Neural crest cell (in vitro differentiated cells): ENCODE results near the gene FTSJ1. TPM values are rescaled to one million over a fixed set of nuclear protein-coding genes. Genes with fewer than 3 reads are reported as not detected.

Source experiments
- DNase-seq: peaks from one replicate; pipeline ENCODE4 v3.0.0; 2021; ENCODE audit warnings: low read depth, mixed read lengths, low spot score
- H3K27ac Mint-ChIP-seq: one replicate; pipeline ENCODE4 v1.8.0; 2021; ENCODE audit warnings: mild to moderate bottlenecking, mixed read lengths; ENCODE audit not compliant: unreplicated experiment
- H3K27me3 Mint-ChIP-seq: 2 replicates; pipeline ENCODE4 v1.8.0; 2021; ENCODE audit warnings: low read depth, mild to moderate bottlenecking, mixed read lengths
- H3K36me3 Mint-ChIP-seq: 2 replicates; pipeline ENCODE4 v1.8.0; 2021; ENCODE audit warnings: low read depth, mild to moderate bottlenecking, mixed read lengths
- H3K4me1 Mint-ChIP-seq: 2 replicates; pipeline ENCODE4 v1.8.0; 2021; ENCODE audit warnings: mixed read lengths
- H3K4me3 Mint-ChIP-seq: one replicate; pipeline ENCODE4 v1.8.0; 2021; ENCODE audit warnings: mild to moderate bottlenecking, mixed read lengths
- H3K9me3 Mint-ChIP-seq: 2 replicates; pipeline ENCODE4 v1.8.0; 2021; ENCODE audit warnings: mixed read lengths
- CTCF ChIP-seq: fragments of 200-600 bp; sonication (generic); conservative IDR thresholded peaks from 2 replicates; pipeline ENCODE4 v1.5.0; 2021; ENCODE audit warnings: antibody characterized with exemption, mild to moderate bottlenecking
- total RNA-seq: library from RNA; stranded (reverse); gene quantifications from 2 replicates; pipeline ENCODE4 v1.2.1, GENCODE V29; 2021

FTSJ1 gene
- total RNA-seq, 1 donor from 2014 or later = 45.8 TPM

GRCh38 chrX:48508400-48509244 lies 32.6 kb downstream of the FTSJ1 start, which contains the start of gene PORCN:
Gene PORCN, plus strand, starts transcription at chrX:48508992. Its CDS starts 829 bp downstream, at chrX:48509821.
- peak; percentile 56 for DNase-seq
- no peaks in the 10 kb centered on the region for H3K27me3 Mint-ChIP-seq
- peaks cover 15% of the 10 kb centered on the region for H3K4me1 Mint-ChIP-seq
- no peak for TF ChIP-seq CTCF
- peak within 1 kb of the TSS; percentile 91 for H3K4me3 Mint-ChIP-seq
- H3K36me3 Mint-ChIP-seq = peaks cover 3% of the 10 kb centered on the region
- H3K27ac Mint-ChIP-seq = peak within 1 kb of the TSS; percentile 87
- H3K9me3 Mint-ChIP-seq = no peaks in the 10 kb centered on the region

- no peak for TF ChIP-seq CTCF
- H3K4me3 Mint-ChIP-seq = peak overlapping the region; percentile 91
- DNase-seq = no peak
- peaks cover 15% of the 10 kb centered on the region for H3K4me1 Mint-ChIP-seq
- H3K27me3 Mint-ChIP-seq = no peaks in the 10 kb centered on the region
- H3K27ac Mint-ChIP-seq = no peak overlapping the region
- H3K9me3 Mint-ChIP-seq = no peaks in the 10 kb centered on the region
- H3K36me3 Mint-ChIP-seq = peaks cover 3% of the 10 kb centered on the region
These were observed 33.2 kb downstream of the FTSJ1 start for GRCh38 chrX:48509245-48509590.

GRCh38 chrX:48509619-48510018 lies 33.6 kb downstream of the FTSJ1 start:
- DNase-seq = no peak
- Mint-ChIP-seq H3K4me1 (peaks cover 15% of the 10 kb centered on the region), H3K9me3 (no peaks in the 10 kb centered on the region), H3K27me3 (no peaks in the 10 kb centered on the region), H3K36me3 (peaks cover 3% of the 10 kb centered on the region), H3K4me3 (peak overlapping the region; percentile 91), H3K27ac (peak overlapping the region; percentile 87)
- no peak for TF ChIP-seq CTCF

- H3K36me3 Mint-ChIP-seq = peaks cover 8% of the 10 kb centered on the region
- no peaks in the 10 kb centered on the region for H3K27me3 Mint-ChIP-seq
- no peaks in the 10 kb centered on the region for H3K9me3 Mint-ChIP-seq
- peak overlapping the region; percentile 68 for H3K4me3 Mint-ChIP-seq
- no peak for DNase-seq
- no peak overlapping the region for H3K27ac Mint-ChIP-seq
- H3K4me1 Mint-ChIP-seq = peaks cover 15% of the 10 kb centered on the region
- TF ChIP-seq CTCF = peak; percentile 35
These were observed 35.6 kb downstream of the FTSJ1 start for GRCh38 chrX:48511560-48511959.

GRCh38 chrX:48512371-48512935 lies 36.5 kb downstream of the FTSJ1 start:
- H3K27ac Mint-ChIP-seq = no peak overlapping the region
- peaks cover 13% of the 10 kb centered on the region for H3K4me1 Mint-ChIP-seq
- H3K36me3 Mint-ChIP-seq = peaks cover 8% of the 10 kb centered on the region
- H3K4me3 Mint-ChIP-seq = peak overlapping the region; percentile 56
- no peak for DNase-seq
- H3K27me3 Mint-ChIP-seq = no peaks in the 10 kb centered on the region
- TF ChIP-seq CTCF = no peak
- H3K9me3 Mint-ChIP-seq = no peaks in the 10 kb centered on the region
